Panc1 (cell line): ENCODE measurements around the gene MSH2.

Experiments used
- POLR2AphosphoS5 ChIP-seq: IDR thresholded peaks from 2 replicates; pipeline ENCODE4 v1.6.1; 2012; ENCODE audit warnings: mild to moderate bottlenecking, low read depth, low read length, moderate library complexity
- SIN3A ChIP-seq: IDR thresholded peaks from 2 replicates; pipeline ENCODE4 v1.6.1; 2012; ENCODE audit warnings: low read depth, mild to moderate bottlenecking, low read length, moderate library complexity, borderline replicate concordance; ENCODE audit not compliant: insufficient read depth
- TCF7L2 ChIP-seq: IDR thresholded peaks from 2 replicates; pipeline ENCODE4 v1.6.1; 2011; ENCODE audit warnings: mild to moderate bottlenecking, low read depth, low read length, inconsistent platforms
- TF ChIP-seq, protein P1 (sequence below): fragments of 450-650 bp; IDR thresholded peaks from 2 replicates; pipeline ENCODE4 v1.5.1; 2017; ENCODE audit warnings: mild to moderate bottlenecking
- TF ChIP-seq, protein P2 (sequence below), 2 experiments: IDR thresholded peaks; 2 replicates each; pipeline ENCODE4 v1.6.1; 2011 to 2012; ENCODE audit warnings: low read depth in 2 of 2, control low read depth in 1 of 2, low read length in 1 of 2, mild to moderate bottlenecking in 1 of 2, moderate library complexity in 1 of 2; ENCODE audit not compliant: insufficient read depth in 1 of 2

DNA sequence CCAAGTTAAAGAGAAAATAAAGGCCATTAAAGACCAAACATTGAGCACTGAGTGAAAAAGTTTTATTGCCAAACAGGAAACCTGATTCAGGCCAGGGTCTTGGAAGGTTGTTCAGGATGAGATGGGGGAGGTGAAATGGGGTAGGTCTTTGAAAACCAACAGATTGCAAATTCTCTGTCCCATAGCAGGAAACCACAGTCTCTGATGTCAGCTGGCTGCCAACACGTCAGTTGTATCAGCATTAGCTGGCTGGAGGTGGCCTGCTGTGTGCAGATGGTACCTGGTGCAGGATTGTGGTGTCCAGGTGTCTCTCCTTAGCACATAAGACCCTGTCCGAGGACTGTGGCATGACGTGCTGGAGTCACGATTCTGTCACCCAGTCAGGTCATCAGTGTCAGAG, 106.3 kb downstream of the MSH2 start:
- TF ChIP-seq, protein P1, sequence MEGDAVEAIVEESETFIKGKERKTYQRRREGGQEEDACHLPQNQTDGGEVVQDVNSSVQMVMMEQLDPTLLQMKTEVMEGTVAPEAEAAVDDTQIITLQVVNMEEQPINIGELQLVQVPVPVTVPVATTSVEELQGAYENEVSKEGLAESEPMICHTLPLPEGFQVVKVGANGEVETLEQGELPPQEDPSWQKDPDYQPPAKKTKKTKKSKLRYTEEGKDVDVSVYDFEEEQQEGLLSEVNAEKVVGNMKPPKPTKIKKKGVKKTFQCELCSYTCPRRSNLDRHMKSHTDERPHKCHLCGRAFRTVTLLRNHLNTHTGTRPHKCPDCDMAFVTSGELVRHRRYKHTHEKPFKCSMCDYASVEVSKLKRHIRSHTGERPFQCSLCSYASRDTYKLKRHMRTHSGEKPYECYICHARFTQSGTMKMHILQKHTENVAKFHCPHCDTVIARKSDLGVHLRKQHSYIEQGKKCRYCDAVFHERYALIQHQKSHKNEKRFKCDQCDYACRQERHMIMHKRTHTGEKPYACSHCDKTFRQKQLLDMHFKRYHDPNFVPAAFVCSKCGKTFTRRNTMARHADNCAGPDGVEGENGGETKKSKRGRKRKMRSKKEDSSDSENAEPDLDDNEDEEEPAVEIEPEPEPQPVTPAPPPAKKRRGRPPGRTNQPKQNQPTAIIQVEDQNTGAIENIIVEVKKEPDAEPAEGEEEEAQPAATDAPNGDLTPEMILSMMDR: no peak
- TF ChIP-seq POLR2AphosphoS5: no peak
- TF ChIP-seq, protein P2, sequence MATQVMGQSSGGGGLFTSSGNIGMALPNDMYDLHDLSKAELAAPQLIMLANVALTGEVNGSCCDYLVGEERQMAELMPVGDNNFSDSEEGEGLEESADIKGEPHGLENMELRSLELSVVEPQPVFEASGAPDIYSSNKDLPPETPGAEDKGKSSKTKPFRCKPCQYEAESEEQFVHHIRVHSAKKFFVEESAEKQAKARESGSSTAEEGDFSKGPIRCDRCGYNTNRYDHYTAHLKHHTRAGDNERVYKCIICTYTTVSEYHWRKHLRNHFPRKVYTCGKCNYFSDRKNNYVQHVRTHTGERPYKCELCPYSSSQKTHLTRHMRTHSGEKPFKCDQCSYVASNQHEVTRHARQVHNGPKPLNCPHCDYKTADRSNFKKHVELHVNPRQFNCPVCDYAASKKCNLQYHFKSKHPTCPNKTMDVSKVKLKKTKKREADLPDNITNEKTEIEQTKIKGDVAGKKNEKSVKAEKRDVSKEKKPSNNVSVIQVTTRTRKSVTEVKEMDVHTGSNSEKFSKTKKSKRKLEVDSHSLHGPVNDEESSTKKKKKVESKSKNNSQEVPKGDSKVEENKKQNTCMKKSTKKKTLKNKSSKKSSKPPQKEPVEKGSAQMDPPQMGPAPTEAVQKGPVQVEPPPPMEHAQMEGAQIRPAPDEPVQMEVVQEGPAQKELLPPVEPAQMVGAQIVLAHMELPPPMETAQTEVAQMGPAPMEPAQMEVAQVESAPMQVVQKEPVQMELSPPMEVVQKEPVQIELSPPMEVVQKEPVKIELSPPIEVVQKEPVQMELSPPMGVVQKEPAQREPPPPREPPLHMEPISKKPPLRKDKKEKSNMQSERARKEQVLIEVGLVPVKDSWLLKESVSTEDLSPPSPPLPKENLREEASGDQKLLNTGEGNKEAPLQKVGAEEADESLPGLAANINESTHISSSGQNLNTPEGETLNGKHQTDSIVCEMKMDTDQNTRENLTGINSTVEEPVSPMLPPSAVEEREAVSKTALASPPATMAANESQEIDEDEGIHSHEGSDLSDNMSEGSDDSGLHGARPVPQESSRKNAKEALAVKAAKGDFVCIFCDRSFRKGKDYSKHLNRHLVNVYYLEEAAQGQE (IDR thresholded peaks at IDR 0.05; ENCODE audit: insufficient read depth in 1 of 2, low read depth in 2 of 2, low read length in 1 of 2): no peak
- no peak for TF ChIP-seq SIN3A
- TF ChIP-seq TCF7L2: no peak
